Right ventricle myocardium inferior (tissue), 1 donor: ENCODE results near the gene AP4M1. TPM values are rescaled to one million over a fixed set of nuclear protein-coding genes. Genes with fewer than 3 reads are reported as not detected.
A peak's percentile ranks its signal among the peaks of the same experiment; 100 is the strongest.

Experiments used
- ATAC-seq: fragments of 200-7000 bp; cut with Tn5 transposase; one replicate; pipeline ENCODE4 v1.9.1; 2020; ENCODE audit warnings: mild to moderate bottlenecking, moderate library complexity
- DNase-seq: peaks from one replicate; pipeline ENCODE4 v3.0.0; 2021; ENCODE audit errors: missing footprints
- intact Hi-C: fragments of 100-400 bp; cut with DNase I; formaldehyde crosslinking; loops from one replicate; pipeline ENCODE4 v1.11.0; 2022
- long read RNA-seq: library from polyadenylated mRNA; unstranded; transcript quantifications from one replicate; pipeline ENCODE4 v2.0.0, GENCODE V29; 2021
- total RNA-seq: library from RNA; stranded (reverse); fragmentation: NEBNext Ultra II Directional; extraction: Animal tissue kit (Norgen Biotek cat#: 25700); gene quantifications from one replicate; pipeline ENCODE4 v1.2.1, GENCODE V29; 2021
- donor health status: DM: no; HTN: yes; CAD: no; lungs with severe emphysema.

AP4M1 gene
- 10.1 TPM for total RNA-seq
- long read RNA-seq, transcript AP4M1-201 (15 exons, 1,817 nt), result major isoform, 9 of 14 reads
- long read RNA-seq, partial matches to known transcripts, result 1 of 14 reads
- long read RNA-seq, other reads (novel, unspliced or antisense), result 3 of 14 reads

DNA sequence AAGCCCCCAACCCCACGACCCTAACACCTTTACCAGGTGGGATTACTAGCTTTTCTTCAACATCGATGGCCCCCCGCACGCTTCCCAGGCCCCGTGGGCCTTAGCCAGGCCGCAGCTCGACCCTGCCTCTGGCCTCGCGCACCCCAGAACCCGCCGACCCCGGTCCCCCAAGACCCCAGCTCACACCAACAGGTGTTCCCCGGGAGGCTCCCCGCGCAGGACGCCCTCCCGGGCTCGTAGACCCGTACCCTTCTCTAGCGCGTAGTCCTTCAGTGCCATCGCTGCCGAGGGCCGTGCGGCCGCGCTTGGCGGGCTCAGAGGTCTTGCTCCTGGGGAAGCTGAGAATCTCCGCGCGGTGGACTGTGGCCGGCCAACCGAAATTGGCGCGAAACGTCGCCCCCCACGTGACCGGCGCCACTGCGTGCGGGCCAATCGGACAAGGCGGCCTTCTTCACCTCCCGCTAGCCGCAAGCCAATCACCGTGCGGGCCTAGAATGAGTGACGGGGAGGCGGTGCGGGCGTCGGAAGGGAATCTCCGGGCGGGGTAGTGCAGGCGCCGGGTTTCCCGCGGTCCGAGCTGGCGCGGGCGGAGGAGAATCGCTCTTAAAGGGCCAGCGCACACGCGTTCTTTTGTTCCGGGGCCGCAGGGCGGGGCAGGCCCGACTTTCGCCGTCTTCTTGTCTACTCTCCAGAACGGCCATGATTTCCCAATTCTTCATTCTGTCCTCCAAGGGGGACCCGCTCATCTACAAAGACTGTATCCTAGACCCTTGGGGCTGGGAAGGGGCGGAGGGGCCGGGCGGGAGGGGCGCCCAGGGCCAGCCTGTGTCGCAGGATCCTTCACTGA, at the start of gene AP4M1, which contains the start of gene MCM7:
Gene AP4M1 (plus strand): TSS at position 628 of the 847 bp plus-strand sequence. CDS start 72 bp downstream, at position 700.
Gene MCM7 (minus strand): TSS at position 382 of the 847 bp plus-strand sequence. CDS start 103 bp downstream, at position 279.
- ATAC-seq, result peak; percentile 97
- intact Hi-C loops, result loop anchor here (1.0 kb wide), 1 partner anchor 52 kb away; the partner anchor contains the start of gene ZSCAN21
- DNase-seq, result peak; percentile 100

- ATAC-seq, result no peak
- DNase-seq, result no peak
- intact Hi-C loops, result no loop called here
These were observed 48.2 kb upstream of the AP4M1 start for GRCh38 chr7:100053215-100053614.

- intact Hi-C loops, result no loop called here
- DNase-seq, result no peak
- ATAC-seq, result no peak
These were observed 44.4 kb upstream of the AP4M1 start for GRCh38 chr7:100057006-100057405.

- ATAC-seq, result no peak
- DNase-seq, result no peak
- intact Hi-C loops, result no loop called here
These were observed 42.1 kb upstream of the AP4M1 start for GRCh38 chr7:100059251-100059739.

DNA sequence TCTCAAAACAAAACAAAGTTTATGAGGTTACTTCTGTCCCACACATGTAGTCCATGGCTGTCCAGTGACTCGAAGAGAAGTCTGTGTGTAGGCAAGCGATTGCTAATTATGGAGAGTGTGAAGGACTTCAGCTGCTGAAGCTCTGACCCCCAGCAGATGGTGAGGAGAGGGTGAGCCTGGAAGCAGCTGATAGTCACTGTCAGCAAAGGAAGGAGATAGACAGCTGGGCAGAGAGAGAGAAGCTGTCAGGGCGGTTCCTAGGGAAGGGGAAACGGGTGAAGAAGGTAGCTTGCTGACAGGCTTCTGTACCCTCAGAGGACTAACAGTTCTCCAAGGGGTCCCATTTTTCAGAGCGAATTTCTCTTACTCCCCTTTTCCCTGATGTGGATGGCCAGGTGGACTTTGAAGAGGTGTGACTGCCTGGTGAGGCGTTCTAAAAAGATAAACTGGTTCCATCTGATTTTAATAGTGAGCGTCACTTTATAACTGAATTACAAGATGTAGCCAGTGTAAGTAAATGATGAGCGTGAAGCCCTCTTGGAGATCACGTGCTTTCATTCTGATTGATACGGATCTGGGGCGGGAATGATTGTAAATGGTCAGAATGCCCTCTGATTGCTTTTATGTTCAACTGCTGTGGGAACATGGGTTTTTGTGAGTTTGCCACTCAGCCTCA, 39.8 kb upstream of the AP4M1 start:
- intact Hi-C loops, result no loop called here
- DNase-seq, result no peak
- ATAC-seq, result no peak

DNA sequence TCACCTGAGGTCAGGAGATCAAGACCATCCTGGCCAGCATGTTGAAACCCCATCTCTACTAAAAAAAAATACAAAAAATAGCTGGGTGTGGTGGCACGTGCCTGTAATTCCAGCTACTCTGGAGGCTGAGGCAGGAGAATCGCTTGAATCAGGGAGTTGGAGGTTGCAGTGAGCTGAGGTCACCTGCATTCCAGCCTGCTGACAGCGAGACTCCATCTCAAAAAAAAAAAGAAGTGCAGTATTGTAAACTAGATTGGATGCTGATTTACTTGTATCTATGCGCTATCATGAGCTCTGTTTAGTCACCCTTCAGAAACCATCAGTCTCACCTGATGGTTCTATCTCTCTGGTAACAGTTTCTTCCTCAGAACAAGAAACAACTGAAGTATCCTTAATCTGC, 38.1 kb upstream of the AP4M1 start:
- intact Hi-C loops, result no loop called here
- ATAC-seq (no peak), DNase-seq (no peak)

DNA sequence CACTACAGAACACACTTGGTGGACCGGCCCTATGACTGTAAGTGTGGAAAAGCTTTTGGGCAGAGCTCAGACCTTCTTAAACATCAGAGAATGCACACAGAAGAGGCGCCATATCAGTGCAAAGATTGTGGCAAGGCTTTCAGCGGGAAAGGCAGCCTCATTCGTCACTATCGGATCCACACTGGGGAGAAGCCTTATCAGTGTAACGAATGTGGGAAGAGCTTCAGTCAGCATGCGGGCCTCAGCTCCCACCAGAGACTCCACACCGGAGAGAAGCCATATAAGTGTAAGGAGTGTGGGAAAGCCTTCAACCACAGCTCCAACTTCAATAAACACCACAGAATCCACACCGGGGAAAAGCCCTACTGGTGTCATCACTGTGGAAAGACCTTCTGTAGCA, 37.3 kb upstream of the AP4M1 start:
- intact Hi-C loops, result no loop called here
- ATAC-seq, result no peak
- no peak for DNase-seq

DNA sequence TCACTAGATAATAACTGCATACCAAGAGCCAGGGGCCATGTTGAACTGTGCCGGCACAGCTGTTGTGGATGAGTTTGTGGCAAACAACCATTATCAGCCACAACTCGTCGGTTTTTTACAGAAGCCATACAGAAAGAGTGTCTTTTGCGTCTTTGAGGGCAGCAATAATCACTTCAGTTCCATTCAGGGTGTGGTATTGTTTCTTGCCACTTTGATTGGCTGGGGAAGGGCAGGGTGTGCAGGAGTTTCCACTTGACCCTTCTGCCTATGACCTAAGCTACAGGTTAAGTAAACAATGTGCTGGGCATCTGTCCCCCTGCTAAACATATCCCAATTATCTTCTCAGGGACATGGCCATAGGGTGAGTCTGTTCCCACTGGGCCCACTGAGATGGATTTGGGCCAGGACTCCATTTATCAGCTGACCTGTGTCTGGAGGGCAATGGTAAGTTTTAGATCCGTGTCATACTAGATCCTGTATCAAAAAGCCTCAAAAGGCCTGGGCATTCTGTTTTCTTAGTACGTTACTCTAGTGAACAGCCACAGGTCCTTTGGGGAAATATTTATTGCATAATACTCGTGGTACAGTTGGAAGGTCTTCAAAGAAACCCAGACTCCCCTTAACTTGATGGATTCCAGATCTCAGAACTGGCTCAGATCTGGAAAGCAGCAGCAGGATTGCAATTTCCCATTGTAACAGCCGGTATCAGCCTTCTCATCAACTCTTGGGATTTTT, 35.8 kb upstream of the AP4M1 start:
- peak; percentile 65 for ATAC-seq

GRCh38 chr7:100066953-100067352, 34.5 kb upstream of the AP4M1 start:
- no peak for ATAC-seq
- intact Hi-C loops, result no loop called here

More for the DNA sequence above, 35.8 kb upstream of the AP4M1 start:
- intact Hi-C loops, result no loop called here
- DNase-seq, result no peak

DNA sequence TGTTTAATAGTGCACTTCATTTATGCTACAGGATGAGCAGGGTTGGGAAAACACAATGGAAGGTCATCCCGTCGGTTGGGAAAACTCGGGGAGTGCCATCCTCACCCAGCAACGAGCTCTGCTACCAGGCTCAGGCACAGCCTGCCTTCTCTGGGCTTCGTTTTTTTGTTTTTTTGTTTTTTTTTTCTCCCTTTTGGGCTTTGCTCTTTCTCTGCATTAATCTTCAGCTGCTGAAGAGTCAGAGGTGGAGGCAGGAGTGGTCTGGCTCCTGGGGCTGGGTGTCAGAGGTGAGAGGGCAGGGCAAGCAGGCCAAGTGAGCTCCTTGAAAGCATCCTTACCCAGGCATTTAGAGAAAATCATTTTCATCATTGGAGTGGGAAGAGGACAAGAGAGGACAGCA, 31.5 kb upstream of the AP4M1 start:
- ATAC-seq (no peak), DNase-seq (no peak)
- intact Hi-C loops, result no loop called here

More at GRCh38 chr7:100066953-100067352, 34.5 kb upstream of the AP4M1 start:
- DNase-seq, result no peak

GRCh38 chr7:100071018-100071723, 30.3 kb upstream of the AP4M1 start:
- no peak for ATAC-seq
- intact Hi-C loops, result no loop called here
- DNase-seq, result no peak

- DNase-seq, result no peak
- ATAC-seq, result no peak
- intact Hi-C loops, result no loop called here
These were observed 29.0 kb upstream of the AP4M1 start for GRCh38 chr7:100072462-100072861.

DNA sequence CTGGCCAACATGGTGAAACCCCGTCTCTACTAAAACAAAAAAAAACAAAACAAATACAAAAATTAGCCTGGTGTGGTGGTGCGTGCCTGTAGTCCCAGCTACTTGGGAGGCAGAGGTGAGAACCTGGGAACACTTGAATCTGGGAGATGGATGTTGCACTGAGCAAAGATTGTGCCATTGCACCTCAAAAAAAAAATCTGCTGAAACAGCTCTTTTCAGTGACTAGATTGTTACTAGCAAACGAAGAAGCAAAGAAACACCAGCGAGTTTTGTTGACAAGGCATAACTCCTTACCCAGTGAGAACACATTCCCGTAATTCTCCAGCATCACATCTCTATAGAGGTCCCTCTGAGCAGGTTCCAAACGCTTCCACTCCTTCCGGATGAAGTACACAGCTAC, 26.6 kb upstream of the AP4M1 start:
- ATAC-seq (no peak), DNase-seq (no peak)
- intact Hi-C loops, result no loop called here

GRCh38 chr7:100075418-100075817, 26.0 kb upstream of the AP4M1 start:
- DNase-seq (no peak), ATAC-seq (no peak)
- intact Hi-C loops, result no loop called here

DNA sequence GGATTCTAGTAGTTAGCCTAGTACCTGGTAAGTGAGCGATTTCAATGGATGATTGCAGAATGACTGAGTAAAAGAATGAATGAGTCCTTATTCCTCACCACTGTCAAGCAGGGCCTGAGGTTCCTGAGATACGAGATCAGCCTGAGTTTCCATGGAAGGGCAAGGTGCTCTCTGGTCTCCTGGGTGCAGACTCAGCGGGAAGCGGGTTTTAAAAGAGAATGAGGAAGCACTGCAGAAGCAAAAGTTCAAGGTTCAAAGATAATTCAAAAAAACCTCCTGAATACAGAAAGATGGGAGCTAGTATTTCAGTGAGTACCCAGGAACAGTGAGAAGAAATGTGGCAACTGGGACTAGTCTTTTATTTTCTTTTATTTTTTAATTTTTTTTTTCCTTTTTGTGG, 24.2 kb upstream of the AP4M1 start:
- intact Hi-C loops, result no loop called here
- ATAC-seq (no peak), DNase-seq (no peak)

- DNase-seq (no peak), ATAC-seq (no peak)
- intact Hi-C loops, result no loop called here
These were observed 22.4 kb upstream of the AP4M1 start for GRCh38 chr7:100079024-100079560.

GRCh38 chr7:100080907-100081534, 20.4 kb upstream of the AP4M1 start:
- ATAC-seq (no peak), DNase-seq (no peak)
- intact Hi-C loops, result loop anchor here (2.0 to 10.0 kb wide), 3 partner anchors 32 to 166 kb away; partner anchors contain the start of genes TRIM4 and ZSCAN21
